ENCODE measurements around the gene NEK2.
"Not testable (repeated sequence)": the region's sequence is repeated elsewhere in the genome, so short reads cannot be mapped to it uniquely, and the experiment has no call there.

Gene NEK2

DNA sequence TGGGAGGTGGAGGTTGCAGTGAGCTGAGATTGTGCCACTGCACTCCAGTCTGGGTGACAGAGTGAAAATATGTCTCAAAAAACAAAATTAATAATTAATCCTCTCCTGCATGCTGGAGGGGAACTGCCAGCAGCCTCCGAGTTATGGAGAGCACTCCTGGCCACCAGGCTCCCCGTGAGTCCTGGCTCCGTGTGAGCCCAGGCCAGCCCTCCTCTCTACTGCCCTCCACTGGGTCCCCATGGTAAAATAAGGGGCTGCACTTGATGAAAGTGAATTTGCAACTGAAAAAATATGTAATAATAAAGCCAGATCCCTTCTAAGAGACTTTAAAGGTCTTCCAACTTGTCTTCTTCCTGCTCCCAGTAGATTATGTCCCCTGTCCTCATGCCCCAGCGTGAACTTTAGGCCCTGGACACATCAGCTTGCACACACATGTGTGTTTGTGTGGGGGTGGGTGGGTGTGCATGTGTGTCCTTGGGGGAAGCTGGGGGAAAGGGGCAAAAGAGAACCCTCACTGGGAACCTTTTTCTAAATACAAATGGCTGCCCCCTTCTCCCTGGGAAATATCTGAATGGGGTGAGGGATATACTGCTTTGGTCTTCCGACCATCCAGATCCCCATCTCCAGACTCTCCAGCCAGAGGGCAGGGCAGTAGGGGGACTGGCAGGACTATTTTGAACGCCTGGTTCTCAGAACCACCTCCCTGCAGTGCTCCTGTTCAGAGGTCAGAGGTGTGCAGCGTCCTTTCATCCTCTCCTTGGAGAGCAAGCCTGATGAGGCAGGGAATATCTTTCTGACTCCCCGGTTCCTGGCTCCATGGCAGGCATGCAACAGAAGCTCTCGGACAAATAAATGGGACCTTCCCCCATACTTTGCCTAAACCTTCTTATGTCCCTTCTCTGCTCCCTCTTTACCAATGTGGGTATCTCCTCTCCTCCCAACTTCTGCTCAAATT is 26.2 kb downstream of the NEK2 start:
- no peak for DNase-seq

DNA sequence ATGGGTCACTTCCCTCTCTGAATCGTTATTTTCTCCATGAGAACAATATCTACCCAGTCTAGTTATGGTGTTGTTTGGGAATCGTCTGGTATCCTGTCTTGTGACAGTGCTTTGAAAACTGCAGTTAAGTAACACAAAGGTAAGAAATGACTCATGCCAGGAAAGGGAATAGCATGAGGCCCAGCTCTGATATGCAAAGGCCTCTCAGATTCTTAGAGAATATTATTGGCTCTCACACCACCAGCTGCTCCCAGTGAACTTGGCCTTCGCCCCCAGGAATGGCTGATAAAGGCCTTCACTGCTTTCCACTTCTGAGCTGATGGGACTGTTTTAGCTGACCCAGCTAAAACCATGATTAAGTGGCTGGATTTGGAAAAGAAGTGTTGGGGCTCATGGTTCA is 27.1 kb downstream of the NEK2 start:
- DNase-seq, result no peak

DNA sequence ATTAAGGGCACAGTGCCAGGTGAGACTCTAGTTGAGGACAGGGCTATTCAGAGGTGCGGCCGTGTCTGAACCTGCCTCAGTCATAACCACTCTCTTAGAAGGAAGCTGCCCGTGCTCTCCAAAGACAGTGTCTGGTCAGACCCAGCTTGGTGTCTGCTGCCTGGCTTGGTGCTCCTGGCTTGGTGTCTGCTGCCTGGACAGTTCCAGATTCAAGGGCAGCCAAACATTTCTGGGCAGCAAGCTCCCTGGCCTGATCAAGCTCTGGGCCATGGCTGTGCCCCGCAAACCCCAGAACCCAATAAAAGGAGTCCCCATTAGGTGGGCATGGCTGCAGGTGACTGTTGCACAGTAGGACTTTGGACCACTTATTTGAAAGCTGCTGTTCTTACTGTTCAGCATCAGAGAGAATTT is 27.7 kb downstream of the NEK2 start:
- DNase-seq, result no peak

DNA sequence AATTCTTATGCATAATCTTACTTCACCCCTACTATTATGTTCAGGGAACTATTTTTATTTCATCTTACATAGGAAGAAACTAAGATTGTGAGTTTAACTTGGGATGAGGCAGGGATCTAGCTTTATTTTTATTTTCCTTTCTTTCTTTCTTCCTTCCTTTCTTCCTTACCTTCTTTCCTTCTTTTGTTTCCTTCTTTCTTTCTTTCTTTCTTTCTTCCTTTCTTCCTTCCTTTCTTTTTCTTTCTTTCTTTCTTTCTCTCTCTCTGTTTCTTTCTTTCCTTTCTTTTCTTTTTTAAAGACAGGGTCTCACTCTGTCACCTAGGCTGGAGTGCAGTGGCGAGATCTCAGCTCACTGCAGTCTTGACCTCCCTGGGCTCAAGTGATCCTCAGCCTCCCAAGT is 28.9 kb downstream of the NEK2 start:
- no peak for DNase-seq

DNA sequence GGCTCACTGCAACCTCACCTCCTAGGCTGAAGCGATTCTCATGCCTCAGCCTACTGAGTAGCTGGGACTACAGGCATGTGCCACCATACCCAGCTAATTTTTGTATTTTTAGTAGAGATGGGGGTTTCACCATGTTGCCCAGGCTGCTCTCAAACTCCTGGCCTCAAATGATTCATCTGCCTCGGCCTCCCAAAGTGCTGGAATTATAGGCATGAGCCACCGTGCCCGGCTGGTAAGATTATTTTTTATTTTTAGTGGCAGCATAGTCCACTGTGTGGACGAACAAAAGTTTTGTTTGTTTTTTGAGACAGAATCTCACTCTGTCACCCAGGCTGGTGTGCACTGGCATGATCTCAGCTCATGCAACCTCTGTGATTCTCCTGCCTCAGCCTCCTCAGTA is 29.8 kb downstream of the NEK2 start:
- DNase-seq, result not testable (repeated sequence)

DNA sequence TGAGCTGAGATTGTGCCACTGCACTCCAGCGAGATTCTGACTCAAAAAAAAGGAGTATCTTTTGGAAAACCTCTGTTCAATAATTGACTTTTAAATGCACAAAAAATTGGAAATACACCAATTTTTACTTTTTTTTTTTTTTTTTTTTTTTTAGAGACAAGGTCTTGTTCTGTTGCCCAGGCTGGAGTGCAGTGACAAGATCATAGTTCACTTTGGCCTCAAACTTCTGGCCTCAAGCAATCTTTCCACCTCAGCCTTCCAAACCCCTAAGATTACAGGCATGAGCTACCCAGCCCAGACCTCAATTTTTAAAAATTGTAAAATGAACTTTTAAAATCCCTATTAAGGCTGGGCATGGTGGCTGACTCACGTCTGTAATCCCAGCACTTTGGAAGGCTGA is 30.8 kb downstream of the NEK2 start:
- DNase-seq, result no peak

DNA sequence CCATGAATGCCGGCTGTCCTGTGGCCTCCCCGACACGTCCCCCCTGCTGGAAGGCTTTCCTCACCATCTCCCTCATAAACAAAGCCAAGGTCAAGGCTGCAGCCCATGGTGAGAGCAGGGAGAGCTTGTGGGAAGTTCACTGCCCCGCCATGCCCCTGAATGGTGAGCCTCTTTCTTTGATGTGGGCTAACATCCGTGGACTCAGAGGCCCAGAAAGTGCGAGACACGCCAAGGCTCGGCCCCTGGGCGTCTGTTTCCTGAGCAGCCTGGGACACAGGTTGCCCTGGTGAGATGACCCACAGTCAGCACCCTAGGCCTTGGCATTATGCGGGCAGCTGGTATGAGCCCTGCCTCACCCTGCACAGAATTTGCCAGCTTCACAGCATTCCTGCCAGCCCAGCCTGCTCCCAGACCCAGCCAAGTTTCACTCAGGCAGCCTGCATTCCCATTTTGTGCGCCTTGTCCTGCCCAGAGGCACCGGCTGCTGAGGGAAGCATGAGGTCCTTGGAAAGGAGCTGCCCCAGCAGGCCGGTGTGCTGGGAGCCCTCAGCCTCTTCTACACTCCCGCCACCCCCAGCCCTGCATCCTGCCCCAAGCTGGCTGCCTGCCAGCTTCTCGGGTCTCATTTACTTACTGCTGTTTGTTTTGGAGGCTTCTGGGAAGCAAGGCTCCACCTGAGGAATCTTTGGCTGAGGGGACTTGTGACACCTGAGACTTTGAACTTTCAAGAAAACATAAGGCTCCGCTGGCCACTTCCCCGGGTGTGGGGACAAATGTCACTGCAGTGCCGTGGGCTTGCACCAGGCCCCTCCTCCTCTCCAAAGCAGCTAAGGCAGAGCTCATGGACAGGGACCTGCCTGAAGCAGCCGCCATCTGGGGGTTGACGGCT is 31.9 kb downstream of the NEK2 start:
- DNase-seq, result peak in 1 of 2 donors; percentile 9

DNA sequence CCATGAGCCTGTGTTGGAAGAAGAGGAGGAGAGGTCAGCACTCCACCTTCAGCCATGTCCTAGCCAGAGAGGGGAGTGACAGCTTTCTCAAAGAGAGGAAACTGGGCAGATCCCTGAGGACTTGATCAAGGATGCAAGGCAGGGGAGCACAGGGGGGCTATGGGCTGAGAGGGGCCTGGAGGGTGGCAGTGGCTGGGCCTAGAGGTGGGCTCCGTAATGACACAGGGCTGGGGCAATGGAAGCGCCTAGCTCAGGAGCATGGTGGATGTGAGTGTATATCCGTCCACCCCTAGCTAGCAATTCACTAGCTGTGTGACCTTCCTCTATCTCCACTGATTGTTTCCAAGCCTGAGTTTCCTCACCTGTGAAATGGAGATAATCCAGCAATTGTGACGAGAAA is 32.6 kb downstream of the NEK2 start:
- no peak for DNase-seq

DNA sequence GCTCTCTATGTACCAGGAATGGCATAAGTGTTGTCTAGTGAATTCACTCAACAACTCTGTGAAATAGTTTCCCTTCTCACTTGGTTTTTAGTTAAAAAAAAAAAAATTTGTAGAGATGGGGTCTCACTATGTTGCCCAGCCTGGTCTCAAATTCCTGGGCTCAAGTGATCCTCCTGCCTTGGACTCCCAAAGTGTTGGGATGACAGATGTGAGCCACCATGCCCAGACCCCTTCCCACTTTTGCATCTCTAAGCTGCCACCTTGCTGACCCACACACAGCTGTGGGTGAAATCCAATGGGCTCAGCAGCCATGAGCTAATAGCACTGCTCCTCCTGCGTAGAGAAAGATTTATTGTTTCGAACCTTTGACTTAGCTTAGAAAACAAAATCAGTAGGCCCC is 33.5 kb downstream of the NEK2 start:
- DNase-seq, result no peak

DNA sequence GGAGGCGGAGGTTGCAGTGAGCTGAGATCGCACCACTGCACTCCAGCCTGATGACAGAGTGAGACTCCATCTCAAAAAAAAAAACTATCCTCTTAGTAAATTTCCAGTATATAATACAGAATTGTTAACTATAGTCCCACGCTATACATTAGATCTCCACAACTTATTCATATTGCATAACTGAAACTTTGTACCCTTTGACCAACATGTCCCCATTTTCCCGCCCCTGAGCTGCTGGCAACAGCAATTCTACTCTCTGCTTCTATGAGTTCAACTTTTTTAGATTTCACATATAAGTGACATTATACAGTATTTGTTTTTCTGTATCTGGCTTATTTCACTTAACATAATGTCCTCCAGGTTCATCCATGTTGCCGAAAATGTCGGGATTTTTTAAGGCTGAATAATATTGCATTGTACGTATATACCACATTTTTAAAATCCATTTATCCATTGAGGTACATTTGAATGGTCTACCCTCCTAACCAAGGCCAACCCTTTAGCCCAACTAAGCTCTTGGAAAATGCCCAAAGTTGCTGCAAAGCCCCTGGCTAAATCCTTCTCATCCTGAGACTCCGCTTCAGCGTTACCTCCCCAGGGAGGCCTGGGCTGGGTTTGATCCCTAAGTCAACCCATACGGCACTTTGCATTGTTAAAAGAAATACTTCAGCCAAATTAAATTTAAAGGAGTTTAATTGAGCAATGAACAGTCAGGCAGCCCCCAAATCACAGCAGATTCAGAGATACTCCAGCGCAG is 34.2 kb downstream of the NEK2 start:
- DNase-seq, result no peak

DNA sequence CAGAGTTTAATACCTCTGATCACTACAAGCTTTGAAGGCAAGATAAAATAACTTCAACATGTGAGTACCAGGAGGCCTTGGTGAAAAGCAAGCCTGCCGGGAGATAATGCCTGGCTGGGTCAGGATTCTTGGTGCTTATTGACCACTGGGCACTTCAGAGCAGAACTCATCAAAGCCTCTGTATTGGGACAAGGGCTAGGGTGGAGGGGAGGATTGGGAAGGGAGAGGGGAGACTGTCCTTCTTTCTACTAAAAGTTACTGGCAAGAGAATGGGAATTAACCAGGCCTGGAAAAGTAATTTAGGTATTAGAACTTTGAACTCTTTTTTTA is 35.2 kb downstream of the NEK2 start:
- DNase-seq, result no peak

DNA sequence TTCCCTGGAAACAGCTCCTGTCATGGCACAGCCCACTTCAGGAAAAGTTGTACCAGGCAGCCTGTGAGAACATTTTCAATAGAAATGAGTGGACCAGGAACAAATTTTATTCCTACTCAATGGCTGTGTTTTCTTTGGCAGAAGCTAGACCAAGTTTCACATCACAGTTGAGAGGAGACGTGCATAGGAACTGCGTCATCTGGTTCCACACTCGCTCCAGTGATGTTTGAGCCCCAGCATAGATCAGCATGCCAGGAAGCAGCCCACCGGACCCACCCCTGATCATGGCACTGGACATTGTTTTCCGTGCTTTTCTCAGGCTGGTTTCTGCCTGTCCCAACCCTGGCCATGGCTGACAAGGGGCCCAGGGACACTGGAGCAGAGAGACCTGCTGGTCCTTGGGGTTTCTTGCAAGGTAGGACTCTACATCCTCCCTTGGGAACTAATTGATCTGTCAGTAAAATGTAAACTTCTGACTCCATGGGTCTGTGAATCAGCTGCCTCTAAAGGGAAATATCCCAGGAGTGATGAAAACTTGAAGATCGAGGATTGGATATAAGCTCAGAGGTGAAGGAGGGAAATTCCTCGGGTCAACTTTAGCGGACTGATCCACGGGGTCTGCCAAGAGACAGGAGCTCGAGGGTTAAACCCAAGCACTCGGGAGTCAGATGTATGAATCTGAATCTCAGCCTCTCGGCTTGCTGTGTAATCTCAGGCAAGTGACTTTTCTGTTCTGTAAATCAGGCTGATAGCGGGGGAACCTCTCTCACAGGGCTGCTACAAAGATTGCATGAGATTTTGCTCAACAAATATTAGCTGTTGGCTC is 35.7 kb downstream of the NEK2 start:
- DNase-seq, result no peak

DNA sequence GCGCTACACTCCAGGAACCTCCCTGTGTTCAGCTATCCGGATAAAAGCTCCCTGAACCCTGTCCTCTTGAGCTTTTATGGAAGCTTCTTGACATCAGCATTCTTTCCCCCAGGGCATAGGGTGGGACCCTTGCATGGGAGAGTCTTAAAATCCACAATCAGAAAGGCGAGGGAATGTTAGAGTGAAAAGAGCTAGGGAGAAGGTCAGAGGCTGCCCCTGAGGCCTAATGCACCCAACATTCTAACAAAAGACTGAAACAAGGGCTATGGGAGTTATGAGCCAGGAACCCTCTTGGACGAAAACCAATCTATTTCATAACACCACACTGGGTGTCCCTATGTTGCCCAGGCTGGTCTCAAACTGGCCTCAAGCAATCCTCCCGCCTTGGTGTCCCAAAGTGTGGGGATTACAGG is 36.7 kb downstream of the NEK2 start:
- no peak for DNase-seq

DNA sequence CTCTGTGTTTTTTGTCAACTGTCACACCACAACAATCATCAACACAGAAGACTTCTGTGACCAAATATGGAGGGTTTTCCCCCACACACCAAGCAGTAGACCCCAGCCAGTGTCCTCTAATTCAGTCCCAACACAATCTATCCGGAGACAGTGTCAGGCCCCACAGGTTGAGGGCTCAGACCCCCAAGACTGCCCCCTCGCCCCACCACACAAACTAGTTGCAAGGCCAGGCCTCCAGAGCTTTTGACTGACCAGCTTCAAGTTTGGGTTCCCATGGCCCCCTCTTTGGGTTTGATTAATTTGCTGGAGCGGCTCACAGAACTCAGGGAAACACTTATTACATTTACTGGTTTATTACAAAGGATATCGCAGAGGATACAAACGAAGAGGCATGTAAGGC is 37.2 kb downstream of the NEK2 start:
- no peak for DNase-seq

DNA sequence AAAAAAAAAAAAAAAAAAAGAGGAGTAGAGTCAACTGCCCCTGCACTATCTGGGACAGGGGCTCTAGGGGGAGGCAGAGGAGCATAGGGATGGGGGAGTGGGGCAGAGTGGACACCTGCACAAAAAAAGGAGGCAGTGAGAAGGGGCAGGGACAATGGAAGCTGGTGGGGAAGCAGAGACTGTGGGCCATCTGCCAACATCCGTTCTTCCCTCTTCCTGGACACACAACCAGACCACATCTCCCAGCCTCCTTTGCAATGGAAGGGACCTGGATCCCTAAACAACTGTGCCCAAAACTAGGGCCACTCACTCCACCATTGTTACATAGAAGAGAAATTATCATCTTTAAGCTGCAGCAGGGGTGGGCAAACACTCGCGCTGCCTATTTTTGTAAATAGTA is 38.4 kb downstream of the NEK2 start:
- DNase-seq, result no peak

DNA sequence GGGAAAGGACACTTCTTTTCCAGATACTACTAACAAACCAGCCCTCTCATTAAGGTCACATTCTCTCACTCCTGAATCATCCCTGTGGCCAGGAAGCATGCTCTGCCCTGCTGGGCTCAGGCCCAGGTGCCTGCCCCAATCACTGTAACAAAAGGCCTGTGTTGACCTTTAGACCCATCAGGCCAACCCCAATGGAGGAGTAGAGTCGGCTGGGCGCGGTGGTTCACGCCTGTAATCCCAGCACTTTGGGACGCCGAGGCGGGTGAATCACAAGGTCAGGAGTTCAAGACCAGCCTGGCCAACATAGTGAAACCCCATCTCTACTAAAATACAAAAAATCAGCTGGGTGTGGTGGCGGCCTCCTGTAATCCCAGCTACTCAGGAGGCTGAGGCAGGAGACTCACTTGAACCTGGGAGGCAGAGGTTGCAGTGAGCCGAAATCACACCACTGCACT is 38.8 kb downstream of the NEK2 start:
- not testable (repeated sequence) for DNase-seq

DNA sequence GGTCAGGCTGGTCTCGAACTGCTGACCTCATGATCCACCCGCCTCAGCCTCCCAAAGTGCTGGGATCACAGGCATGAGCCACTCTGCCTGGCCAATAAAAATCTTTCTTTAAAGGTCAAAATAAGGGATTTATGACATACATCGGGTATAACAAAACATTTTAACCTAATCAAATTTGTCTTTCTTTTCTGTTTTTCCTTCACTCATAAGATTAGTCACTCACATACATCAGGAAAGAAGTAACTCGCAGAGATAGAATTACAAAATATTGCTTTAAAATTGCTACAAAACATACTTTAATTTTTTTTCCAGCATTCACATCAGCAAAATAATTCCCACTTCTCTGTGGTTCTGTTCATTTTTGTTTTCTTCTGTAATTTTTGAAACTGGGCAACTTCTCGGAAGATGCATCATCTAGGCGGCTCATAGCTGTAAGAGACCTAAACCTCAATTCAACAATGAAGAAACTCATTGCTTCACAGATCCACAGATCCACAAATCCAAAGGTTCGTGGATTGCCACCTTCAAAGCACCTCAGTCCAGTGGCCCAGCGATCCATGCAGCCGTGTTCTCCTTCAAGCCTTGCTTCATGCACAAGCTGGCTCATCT is 39.7 kb downstream of the NEK2 start:
- no peak for DNase-seq

DNA sequence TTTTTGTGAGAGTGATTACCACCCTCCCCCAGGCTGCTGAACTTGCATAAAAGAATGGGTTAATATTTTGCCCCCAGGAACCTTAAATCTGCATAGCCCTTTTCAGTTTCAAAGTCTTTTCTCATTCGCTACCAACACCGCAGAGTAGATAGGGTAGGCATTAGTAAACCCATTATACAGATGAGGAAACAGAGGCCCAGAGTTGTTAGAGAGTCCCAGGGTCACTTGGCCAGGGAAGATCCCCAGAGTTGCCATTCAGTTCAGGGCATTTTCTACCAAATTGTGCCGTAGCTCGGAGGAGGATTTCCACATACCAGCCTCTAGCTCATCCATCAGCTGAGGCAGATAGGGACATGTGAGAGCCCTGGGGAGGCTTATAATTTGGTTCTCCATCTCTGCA is 40.5 kb downstream of the NEK2 start:
- no peak for DNase-seq

DNA sequence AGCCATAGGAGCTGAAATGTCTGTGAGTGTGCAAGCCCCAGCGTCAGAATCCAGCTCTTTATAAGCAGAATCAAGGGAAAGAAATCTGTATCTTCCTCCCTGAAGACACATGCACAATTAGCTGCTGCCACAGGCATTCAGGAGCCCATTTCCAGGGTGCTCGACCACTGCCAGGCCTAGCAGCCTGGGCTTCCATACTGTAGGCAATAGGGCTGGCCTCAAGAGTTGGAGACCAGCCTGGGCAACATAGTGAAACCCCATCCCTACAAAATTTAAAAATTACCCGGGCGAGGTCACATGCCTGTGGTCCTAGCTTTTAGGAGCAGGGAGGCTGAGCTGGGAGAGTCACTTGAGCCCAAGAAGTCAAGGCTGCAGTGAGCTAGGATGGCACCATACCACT is 41.0 kb downstream of the NEK2 start:
- DNase-seq, result no peak

DNA sequence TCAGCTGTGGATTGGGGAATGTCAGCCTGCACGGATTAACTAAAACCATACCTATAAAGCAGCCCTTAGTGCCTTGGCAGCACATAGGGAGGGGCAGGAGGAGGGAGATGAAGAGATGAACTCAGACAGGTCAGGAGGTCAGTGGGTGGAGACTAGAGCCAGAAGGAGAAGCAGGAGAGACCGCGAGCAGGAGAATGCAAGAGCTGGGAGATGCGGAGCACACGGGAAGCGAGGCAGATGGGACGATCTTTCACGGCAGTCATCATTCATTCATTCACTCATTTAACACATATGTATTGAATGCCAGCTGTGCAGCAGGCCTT is 41.9 kb downstream of the NEK2 start:
- DNase-seq, result no peak

DNA sequence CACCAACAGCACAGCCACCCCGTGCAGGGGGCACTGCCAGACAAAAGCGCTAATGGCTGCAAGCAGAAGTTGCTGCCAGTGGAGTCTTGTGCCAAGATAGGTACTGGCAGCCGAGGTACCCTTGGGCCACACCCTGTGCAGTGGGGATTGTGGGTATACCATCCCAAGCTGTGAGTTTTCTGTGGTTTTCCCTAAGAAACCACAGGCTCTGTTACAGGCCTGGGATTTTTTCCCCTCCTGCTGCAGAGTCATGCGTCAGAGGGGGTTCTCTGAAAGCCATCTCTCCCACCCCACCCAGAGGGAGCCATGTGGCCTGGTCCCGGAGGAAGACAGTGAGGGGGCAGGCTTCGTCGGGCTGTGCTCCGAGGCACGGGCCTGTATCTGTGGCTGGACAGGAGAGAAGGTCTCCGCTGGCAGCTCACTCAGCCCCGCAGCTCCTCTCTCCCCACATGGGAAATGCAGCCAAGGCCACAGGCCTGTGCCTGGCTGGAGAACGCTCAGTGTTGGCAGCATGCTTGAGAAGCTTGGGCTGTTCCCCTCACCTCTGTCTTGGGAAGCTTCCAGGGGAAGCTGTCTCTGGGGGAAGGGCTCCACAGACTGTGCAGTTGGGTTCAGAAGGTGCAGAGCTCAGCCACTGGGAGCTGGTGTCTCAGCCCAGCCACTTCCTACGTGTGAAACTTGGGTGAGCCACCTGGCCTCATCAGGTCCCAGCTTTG is 42.5 kb downstream of the NEK2 start:
- no peak for DNase-seq

Data from stimulated activated CD4-positive, alpha-beta T cell treated with anti-CD3 and anti-CD28 coated beads, Interleukin-2, amount 100 ng/mL, for 48 hours (primary cell).